ENCODE results near the gene ELL3. TPM values are rescaled to one million over a fixed set of nuclear protein-coding genes. Genes with fewer than 3 reads are reported as not detected.
A peak's percentile ranks its signal among the peaks of the same experiment; 100 is the strongest.

Gene ELL3
- total and polyA plus RNA-seq, 12 donors: 1.2 to 66.8 (median 4.4) TPM

GRCh38 chr15:43772624-43773023 lies 4.1 kb downstream of the ELL3 start:
- peaks cover 0 to 14% of the 10 kb centered on the region in 2 donors for H3K4me1 ChIP-seq (replicated peaks in 1 of 2)
- H3K4me3 ChIP-seq: no peak overlapping the region
- no peak for TF ChIP-seq CTCF (IDR thresholded peaks at IDR 0.05)
- TF ChIP-seq POLR2A (IDR thresholded peaks at IDR 0.05): no peak
- H3K27ac ChIP-seq: no peak overlapping the region
- H3K27me3 ChIP-seq: no peaks in the 10 kb centered on the region
- intact Hi-C loops (cut with DNase I): no loop called here
- H3K9me3 ChIP-seq (replicated peaks in 1 of 3): no peaks in the 10 kb centered on the region
- peaks cover 0 to 65% of the 10 kb centered on the region in 2 donors for H3K36me3 ChIP-seq (replicated peaks in 1 of 2)
- DNase-seq: no peak

- Histone ChIP-seq H3K4me3 (no peak overlapping the region), H3K36me3 (replicated peaks in 1 of 2) (peaks cover 0 to 73% of the 10 kb centered on the region in 2 donors), H3K4me1 (replicated peaks in 1 of 2) (peaks cover 0 to 12% of the 10 kb centered on the region in 2 donors), H3K27me3 (no peaks in the 10 kb centered on the region), H3K9me3 (replicated peaks in 1 of 3) (no peaks in the 10 kb centered on the region), H3K27ac (no peak overlapping the region)
- DNase-seq: peak in 2 of 7 donors; percentile 17 to 49
- intact Hi-C loops (cut with DNase I): no loop called here
- WGBS, 4 donors: 59 to 78% (median 64%) methylated on average over 2 of the region's 2 CpGs
- TF ChIP-seq CTCF (IDR thresholded peaks at IDR 0.05) (no peak), POLR2A (IDR thresholded peaks at IDR 0.05) (no peak)
These were observed 5.0 kb downstream of the ELL3 start for GRCh38 chr15:43771816-43772215.

- H3K9me3 ChIP-seq (replicated peaks in 1 of 3): no peaks in the 10 kb centered on the region
- peak; percentile 53 to 89 (median 75) for DNase-seq
- H3K27ac ChIP-seq: peak overlapping the region in 1 of 5 donors; percentile 43
- peaks cover 0 to 94% of the 10 kb centered on the region in 2 donors for H3K36me3 ChIP-seq (replicated peaks in 1 of 2)
- intact Hi-C loops (cut with DNase I): no loop called here
- H3K4me1 ChIP-seq (replicated peaks in 1 of 2): peaks cover 0 to 6% of the 10 kb centered on the region in 2 donors
- TF ChIP-seq CTCF (IDR thresholded peaks at IDR 0.05) (peak; percentile 61 to 79 (median 67)), POLR2A (IDR thresholded peaks at IDR 0.05) (no peak)
- no peak overlapping the region for H3K4me3 ChIP-seq
- H3K27me3 ChIP-seq: no peaks in the 10 kb centered on the region
- 57 to 62% (median 59%) methylated on average over 5 of the region's 5 CpGs for WGBS, 4 donors
These were observed 7.1 kb downstream of the ELL3 start for GRCh38 chr15:43769584-43770228.

- Histone ChIP-seq H3K27ac (peak overlapping the region in 2 of 5 donors; percentile 33 to 43), H3K4me1 (replicated peaks in 1 of 2) (peaks cover 6 to 16% of the 10 kb centered on the region in 2 donors), H3K27me3 (no peaks in the 10 kb centered on the region), H3K9me3 (replicated peaks in 1 of 3) (no peaks in the 10 kb centered on the region), H3K4me3 (no peak overlapping the region), H3K36me3 (replicated peaks in 1 of 2) (peaks cover 0 to 99% of the 10 kb centered on the region in 2 donors)
- WGBS, 4 donors: 45 to 52% (median 48%) methylated on average over 2 of the region's 2 CpGs
- intact Hi-C loops (cut with DNase I): no loop called here
- TF ChIP-seq POLR2A (IDR thresholded peaks at IDR 0.05) (no peak), CTCF (IDR thresholded peaks at IDR 0.05) (no peak)
- DNase-seq: peak in 2 of 7 donors; percentile 16 to 17
These were observed 12.8 kb downstream of the ELL3 start for GRCh38 chr15:43763819-43764446.
